OCI-LY7 (cell line): ENCODE data around the gene SF3B1. TPM values are rescaled to one million over a fixed set of nuclear protein-coding genes. Genes with fewer than 3 reads are reported as not detected.

Experiments used
- BruUV-seq: library from RNA; stranded (reverse); fragments of 400-500 nt; replicated peaks from 2 replicates; lab custom pipeline; 2021; lab: Mats Ljungman, UMichigan
- CTCF ChIA-PET: fragments of 300-600 bp; sonication (Branson Sonifier 250); formaldehyde crosslinking; loops from one replicate; lab custom pipeline; 2022; ENCODE audit warnings: antibody characterized with exemption; ENCODE audit not compliant: unreplicated experiment; lab: Charles Lee
- POLR2A ChIA-PET: fragments of 300-600 bp; sonication (Branson Sonifier 250); formaldehyde crosslinking; loops from one replicate; lab custom pipeline; 2022; ENCODE audit warnings: antibody characterized with exemption; lab: Charles Lee
- DNase-seq: peaks from one replicate; pipeline ENCODE4 v3.0.0-alpha.2; 2015; ENCODE audit warnings: low spot score
- H2AFZ ChIP-seq: fragments of 200-600 bp; sonication (generic), shearing (Covaris generic); 2 replicates; pipeline ENCODE4 v1.6.1; 2014; ENCODE audit warnings: mild to moderate bottlenecking, antibody characterized with exemption, low read length, moderate library complexity
- H3K27ac ChIP-seq: fragments of 200-600 bp; sonication (generic); 2 replicates; pipeline ENCODE4 v1.5.1; 2014; ENCODE audit warnings: mixed run types, low read depth, mild to moderate bottlenecking, moderate library complexity, low read length, inconsistent platforms; ENCODE audit not compliant: poor library complexity, severe bottlenecking
- H3K36me3 ChIP-seq: fragments of 200-600 bp; sonication (generic); 2 replicates; pipeline ENCODE4 v1.6.1; 2014; ENCODE audit warnings: mild to moderate bottlenecking, antibody characterized with exemption, low read length, moderate library complexity, mixed read lengths; ENCODE audit not compliant: insufficient read depth
- H3K4me1 ChIP-seq: fragments of 200-600 bp; sonication (generic); 2 replicates; pipeline ENCODE4 v1.5.1; 2014; ENCODE audit warnings: mild to moderate bottlenecking, low read length; ENCODE audit not compliant: insufficient read depth, poor library complexity, severe bottlenecking
- H3K4me2 ChIP-seq: fragments of 200-600 bp; sonication (generic); 2 replicates; pipeline ENCODE4 v1.6.1; 2014; ENCODE audit warnings: mild to moderate bottlenecking, low read length
- H3K4me3 ChIP-seq: fragments of 200-600 bp; sonication (generic); 2 replicates; pipeline ENCODE4 v1.5.1; 2014; ENCODE audit warnings: mild to moderate bottlenecking, low read depth, low read length; ENCODE audit not compliant: poor library complexity, severe bottlenecking
- H3K79me2 ChIP-seq: fragments of 200-600 bp; sonication (generic); 2 replicates; pipeline ENCODE4 v1.6.1; 2016; ENCODE audit warnings: low read depth, mild to moderate bottlenecking, low read length, moderate library complexity, mixed read lengths; ENCODE audit not compliant: insufficient read depth
- H3K9me2 ChIP-seq: fragments of 200-600 bp; sonication (generic); 2 replicates; pipeline ENCODE4 v1.6.1; 2016; ENCODE audit warnings: mild to moderate bottlenecking, low read length, mixed read lengths; ENCODE audit not compliant: insufficient read depth
- H3K9me3 ChIP-seq: fragments of 200-600 bp; sonication (generic); 2 replicates; pipeline ENCODE4 v1.6.1; 2014; ENCODE audit warnings: mild to moderate bottlenecking, mixed run types, low read length, mixed read lengths
- H4K20me1 ChIP-seq: fragments of 200-600 bp; sonication (generic); 2 replicates; pipeline ENCODE4 v1.6.1; 2014; ENCODE audit warnings: mild to moderate bottlenecking, antibody characterized with exemption, low read length, moderate library complexity, mixed read lengths; ENCODE audit not compliant: insufficient read depth
- CTCF ChIP-seq: fragments of 200-600 bp; sonication (generic); conservative IDR thresholded peaks from 2 replicates; pipeline ENCODE4 v1.5.1; 2014; ENCODE audit warnings: mild to moderate bottlenecking, antibody characterized with exemption, low read length, moderate library complexity, mixed read lengths
- EZH2phosphoT487 ChIP-seq: fragments of 200-600 bp; sonication (generic); IDR thresholded peaks from 2 replicates; pipeline ENCODE4 v1.6.1; 2018; ENCODE audit warnings: low read depth, borderline replicate concordance, mild to moderate bottlenecking, mixed run types, antibody characterized with exemption, low read length, moderate library complexity, mixed read lengths
- intact Hi-C: fragments of 100-400 bp; cut with micrococcal nuclease; formaldehyde crosslinking; loops from one replicate; pipeline ENCODE4 v1.10.0; 2022; ENCODE audit not compliant: unreplicated experiment
- small RNA-seq: library from RNA; depleted of rRNA; stranded (forward); fragments of <200 nt; gene quantifications from one replicate; pipeline ENCODE3, GENCODE V24; 2014
- total RNA-seq, 2 experiments: library from RNA; depleted of rRNA in 1 of 2; stranded (reverse); fragments of >200 nt in 1 of 2; shearing (Covaris generic) in 1 of 2; gene quantifications; 2 replicates each; pipeline ENCODE4 v1.2.3, GENCODE V29; 2014 to 2022

SF3B1 gene
- total RNA-seq, 2 experiments from 2014 or later = 198 to 268 TPM

GRCh38 chr2:197340591-197340990 is 94.2 kb downstream of the SF3B1 start:
- POLR2A ChIA-PET = no interaction called here

More at GRCh38 chr2:197340591-197340990, 94.2 kb downstream of the SF3B1 start:
- Histone ChIP-seq H3K4me1 (no peaks in the 10 kb centered on the region), H3K4me3 (no peak overlapping the region), H3K9me2 (no peaks in the 10 kb centered on the region), H4K20me1 (no peaks in the 10 kb centered on the region), H3K4me2 (no peak overlapping the region), H3K79me2 (no peaks in the 10 kb centered on the region), H2AFZ (no peak overlapping the region), H3K27ac (no peak overlapping the region), H3K36me3 (no peaks in the 10 kb centered on the region), H3K9me3 (no peaks in the 10 kb centered on the region)
- BruUV-seq = no TSS peak
- no peak for DNase-seq
- TF ChIP-seq EZH2phosphoT487 (no peak), CTCF (no peak)
- CTCF ChIA-PET = no interaction called here
- intact Hi-C loops = no loop called here

Small RNA genes lying within 50 kb of the gene (small RNA-seq; reads per million reads assigned to genes)
- gene RF00394 = not detected
- gene RNU6-1029P = not detected

Other genes starting within 250 kb of the SF3B1 start
- gene ANKRD44, start 124.2 kb downstream of the SF3B1 start, total RNA-seq (2014; rRNA removed; shearing (Covaris generic)) = 70.3 and 73.7 TPM in 2 replicates
- gene ANKRD44, start 124.2 kb downstream of the SF3B1 start, total RNA-seq (2022) = 69.4 and 86.6 TPM in 2 replicates
- 4.5 and 5.0 TPM in 2 replicates for gene COQ10B, start 18.5 kb upstream of the SF3B1 start, total RNA-seq (2014; rRNA removed; shearing (Covaris generic))
- gene COQ10B, start 18.5 kb upstream of the SF3B1 start, total RNA-seq (2022) = 12.2 and 13.5 TPM in 2 replicates
- 370 and 405 TPM in 2 replicates for gene HSPD1, start 64.8 kb upstream of the SF3B1 start, total RNA-seq (2014; rRNA removed; shearing (Covaris generic))
- 599 and 702 TPM in 2 replicates for gene HSPD1, start 64.8 kb upstream of the SF3B1 start, total RNA-seq (2022)
- gene HSPE1, start 65.4 kb upstream of the SF3B1 start, total RNA-seq (2014; rRNA removed; shearing (Covaris generic)) = 189 and 314 TPM in 2 replicates
- 219 and 259 TPM in 2 replicates for gene HSPE1, start 65.4 kb upstream of the SF3B1 start, total RNA-seq (2022)
- 23.0 and 27.6 TPM in 2 replicates for gene MOB4, start 81.0 kb upstream of the SF3B1 start, total RNA-seq (2014; rRNA removed; shearing (Covaris generic))
- gene MOB4, start 81.0 kb upstream of the SF3B1 start, total RNA-seq (2022) = 34.6 and 36.6 TPM in 2 replicates
- not detected in 2 replicates for gene RFTN2, start 240.6 kb upstream of the SF3B1 start, total RNA-seq (2014; rRNA removed; shearing (Covaris generic))
- not detected in 2 replicates for gene RFTN2, start 240.6 kb upstream of the SF3B1 start, total RNA-seq (2022)